Panc1 (cell line): ENCODE measurements around the gene ASH1L.

Source experiments
- SIN3A ChIP-seq: IDR thresholded peaks from 2 replicates; pipeline ENCODE4 v1.6.1; 2012; ENCODE audit warnings: low read depth, mild to moderate bottlenecking, low read length, moderate library complexity, borderline replicate concordance; ENCODE audit not compliant: insufficient read depth
- TF ChIP-seq, protein P1 (sequence below): fragments of 450-650 bp; IDR thresholded peaks from 2 replicates; pipeline ENCODE4 v1.5.1; 2017; ENCODE audit warnings: mild to moderate bottlenecking
- TF ChIP-seq, protein P2 (sequence below), 2 experiments: IDR thresholded peaks; 2 replicates each; pipeline ENCODE4 v1.6.1; 2011 to 2012; ENCODE audit warnings: low read depth in 2 of 2, control low read depth in 1 of 2, low read length in 1 of 2, mild to moderate bottlenecking in 1 of 2, moderate library complexity in 1 of 2; ENCODE audit not compliant: insufficient read depth in 1 of 2

GRCh38 chr1:155527677-155528076, 34.9 kb downstream of the ASH1L start:
- TF ChIP-seq, protein P1, sequence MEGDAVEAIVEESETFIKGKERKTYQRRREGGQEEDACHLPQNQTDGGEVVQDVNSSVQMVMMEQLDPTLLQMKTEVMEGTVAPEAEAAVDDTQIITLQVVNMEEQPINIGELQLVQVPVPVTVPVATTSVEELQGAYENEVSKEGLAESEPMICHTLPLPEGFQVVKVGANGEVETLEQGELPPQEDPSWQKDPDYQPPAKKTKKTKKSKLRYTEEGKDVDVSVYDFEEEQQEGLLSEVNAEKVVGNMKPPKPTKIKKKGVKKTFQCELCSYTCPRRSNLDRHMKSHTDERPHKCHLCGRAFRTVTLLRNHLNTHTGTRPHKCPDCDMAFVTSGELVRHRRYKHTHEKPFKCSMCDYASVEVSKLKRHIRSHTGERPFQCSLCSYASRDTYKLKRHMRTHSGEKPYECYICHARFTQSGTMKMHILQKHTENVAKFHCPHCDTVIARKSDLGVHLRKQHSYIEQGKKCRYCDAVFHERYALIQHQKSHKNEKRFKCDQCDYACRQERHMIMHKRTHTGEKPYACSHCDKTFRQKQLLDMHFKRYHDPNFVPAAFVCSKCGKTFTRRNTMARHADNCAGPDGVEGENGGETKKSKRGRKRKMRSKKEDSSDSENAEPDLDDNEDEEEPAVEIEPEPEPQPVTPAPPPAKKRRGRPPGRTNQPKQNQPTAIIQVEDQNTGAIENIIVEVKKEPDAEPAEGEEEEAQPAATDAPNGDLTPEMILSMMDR = no peak
- TF ChIP-seq, protein P2, sequence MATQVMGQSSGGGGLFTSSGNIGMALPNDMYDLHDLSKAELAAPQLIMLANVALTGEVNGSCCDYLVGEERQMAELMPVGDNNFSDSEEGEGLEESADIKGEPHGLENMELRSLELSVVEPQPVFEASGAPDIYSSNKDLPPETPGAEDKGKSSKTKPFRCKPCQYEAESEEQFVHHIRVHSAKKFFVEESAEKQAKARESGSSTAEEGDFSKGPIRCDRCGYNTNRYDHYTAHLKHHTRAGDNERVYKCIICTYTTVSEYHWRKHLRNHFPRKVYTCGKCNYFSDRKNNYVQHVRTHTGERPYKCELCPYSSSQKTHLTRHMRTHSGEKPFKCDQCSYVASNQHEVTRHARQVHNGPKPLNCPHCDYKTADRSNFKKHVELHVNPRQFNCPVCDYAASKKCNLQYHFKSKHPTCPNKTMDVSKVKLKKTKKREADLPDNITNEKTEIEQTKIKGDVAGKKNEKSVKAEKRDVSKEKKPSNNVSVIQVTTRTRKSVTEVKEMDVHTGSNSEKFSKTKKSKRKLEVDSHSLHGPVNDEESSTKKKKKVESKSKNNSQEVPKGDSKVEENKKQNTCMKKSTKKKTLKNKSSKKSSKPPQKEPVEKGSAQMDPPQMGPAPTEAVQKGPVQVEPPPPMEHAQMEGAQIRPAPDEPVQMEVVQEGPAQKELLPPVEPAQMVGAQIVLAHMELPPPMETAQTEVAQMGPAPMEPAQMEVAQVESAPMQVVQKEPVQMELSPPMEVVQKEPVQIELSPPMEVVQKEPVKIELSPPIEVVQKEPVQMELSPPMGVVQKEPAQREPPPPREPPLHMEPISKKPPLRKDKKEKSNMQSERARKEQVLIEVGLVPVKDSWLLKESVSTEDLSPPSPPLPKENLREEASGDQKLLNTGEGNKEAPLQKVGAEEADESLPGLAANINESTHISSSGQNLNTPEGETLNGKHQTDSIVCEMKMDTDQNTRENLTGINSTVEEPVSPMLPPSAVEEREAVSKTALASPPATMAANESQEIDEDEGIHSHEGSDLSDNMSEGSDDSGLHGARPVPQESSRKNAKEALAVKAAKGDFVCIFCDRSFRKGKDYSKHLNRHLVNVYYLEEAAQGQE (IDR thresholded peaks at IDR 0.05; ENCODE audit: insufficient read depth in 1 of 2, low read depth in 2 of 2, low read length in 1 of 2) = no peak
- no peak for TF ChIP-seq SIN3A
